Upper lobe of left lung (tissue), 6 donors: Measurements from ENCODE around the gene DNAH9. TPM values are rescaled to one million over a fixed set of nuclear protein-coding genes. Genes with fewer than 3 reads are reported as not detected.

Experiments
- ATAC-seq, 2 donors: fragments of 200-7000 bp; cut with Tn5 transposase; one replicate each; pipeline ENCODE4 v1.9.1; 2022; ENCODE audit warnings: mild to moderate bottlenecking in 2 of 2, moderate library complexity in 2 of 2; ENCODE audit not compliant: low FRiP score in 2 of 2
- DNase-seq, 2 donors: peaks; one replicate each; pipeline ENCODE4 v3.0.0-alpha.2; 2019 to 2020
- H3K27ac ChIP-seq, 4 donors: fragments of 200-600 bp; sonication (generic); one replicate each; pipeline ENCODE4 v1.5.1; 2016 to 2019
- H3K27me3 ChIP-seq, 4 donors: fragments of 200-600 bp; sonication (generic); one replicate each; pipeline ENCODE4 v1.5.1; 2017 to 2019
- H3K36me3 ChIP-seq, 4 donors: fragments of 200-600 bp; sonication (generic); one replicate each; pipeline ENCODE4 v1.5.1; 2016 to 2019
- H3K4me1 ChIP-seq, 4 donors: fragments of 200-600 bp; sonication (generic); one replicate each; pipeline ENCODE4 v1.5.1; 2018 to 2019
- H3K4me3 ChIP-seq, 4 donors: fragments of 200-600 bp; sonication (generic); one replicate each; pipeline ENCODE4 v1.5.1; 2017 to 2019; ENCODE audit warnings: mild to moderate bottlenecking in 2 of 4, moderate library complexity in 1 of 4
- H3K9me3 ChIP-seq, 4 donors: fragments of 200-600 bp; sonication (generic); one replicate each; pipeline ENCODE4 v1.5.1; 2018 to 2019
- EP300 ChIP-seq, 4 donors: sonication (generic); formaldehyde crosslinking; IDR thresholded peaks; one replicate each; pipeline ENCODE4 v1.5.1; 2017; ENCODE audit warnings: antibody characterized with exemption in 4 of 4, control low read depth in 2 of 4
- POLR2A ChIP-seq, 4 donors: fragments of 450-650 bp; IDR thresholded peaks; one replicate each; pipeline ENCODE4 v1.5.1; 2016 to 2017; ENCODE audit warnings: antibody characterized with exemption in 4 of 4, mild to moderate bottlenecking in 2 of 4
- POLR2AphosphoS5 ChIP-seq, 2 donors: sonication (generic); formaldehyde crosslinking; IDR thresholded peaks; one replicate each; pipeline ENCODE4 v1.5.1; 2017; ENCODE audit warnings: antibody characterized with exemption in 2 of 2
- WGBS, 2 donors: methylation state at CpG; one replicate each; pipeline ENCODE4 v1.1.5; 2017 to 2018; 5-methylcytosine and 5-hydroxymethylcytosine counted together
- total RNA-seq, 6 donors: library from RNA; depleted of rRNA in 4 of 6; stranded (reverse); fragments of >200 nt in 4 of 6; gene quantifications; one replicate each; pipeline versions ENCODE4 v1.1.0 to v1.2.1, GENCODE V29; 2016 to 2021
- TF ChIP-seq, protein P1 (sequence below), 6 experiments: fragments of 450-650 bp in 4 of 6; fragments of 200-600 bp in 2 of 6; sonication (generic) in 2 of 6; IDR thresholded peaks; one replicate each; pipeline ENCODE4 v1.5.1; 2016 to 2019; ENCODE audit warnings: antibody characterized with exemption in 6 of 6
- donor health status: DM: no; HTN: no; CAD: no; lungs with moderate emphysema.
- donor health status: DM: no; HTN: yes; CAD: no; lungs with severe emphysema.

The DNAH9 gene
- total RNA-seq, 6 donors from 2014 or later: 0.92 to 42.6 (median 14.8) TPM

DNA sequence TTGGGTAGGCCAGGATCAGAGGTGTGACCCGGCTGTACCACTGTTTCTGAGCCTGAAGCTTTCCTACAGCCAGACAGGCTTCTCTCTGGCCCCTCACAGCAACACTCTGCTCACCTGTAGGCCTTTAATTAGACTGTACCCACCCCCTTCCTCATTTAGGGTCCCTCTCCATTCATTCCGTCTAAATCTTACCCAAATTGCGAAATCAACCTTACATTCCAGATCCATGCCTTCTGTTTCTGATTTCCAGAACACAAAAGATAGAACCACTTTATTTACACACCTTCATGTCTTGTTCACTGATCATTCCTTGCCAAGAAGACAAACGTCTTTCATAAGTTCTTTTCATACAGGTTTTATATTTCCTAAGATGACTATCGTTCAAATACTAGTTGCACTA lies 238.2 kb downstream of the DNAH9 start:
- Histone ChIP-seq H3K36me3 (no peaks in the 10 kb centered on the region), H3K4me1 (no peaks in the 10 kb centered on the region), H3K9me3 (no peaks in the 10 kb centered on the region), H3K27me3 (no peaks in the 10 kb centered on the region), H3K27ac (no peak overlapping the region), H3K4me3 (no peak overlapping the region)
- 74 to 77% methylated on average over 5 of the region's 5 CpGs for WGBS, 2 donors
- no peak for ATAC-seq
- TF ChIP-seq POLR2AphosphoS5 (IDR thresholded peaks at IDR 0.05) (no peak), POLR2A (IDR thresholded peaks at IDR 0.05) (no peak), EP300 (IDR thresholded peaks at IDR 0.05) (no peak)
- TF ChIP-seq, protein P1, sequence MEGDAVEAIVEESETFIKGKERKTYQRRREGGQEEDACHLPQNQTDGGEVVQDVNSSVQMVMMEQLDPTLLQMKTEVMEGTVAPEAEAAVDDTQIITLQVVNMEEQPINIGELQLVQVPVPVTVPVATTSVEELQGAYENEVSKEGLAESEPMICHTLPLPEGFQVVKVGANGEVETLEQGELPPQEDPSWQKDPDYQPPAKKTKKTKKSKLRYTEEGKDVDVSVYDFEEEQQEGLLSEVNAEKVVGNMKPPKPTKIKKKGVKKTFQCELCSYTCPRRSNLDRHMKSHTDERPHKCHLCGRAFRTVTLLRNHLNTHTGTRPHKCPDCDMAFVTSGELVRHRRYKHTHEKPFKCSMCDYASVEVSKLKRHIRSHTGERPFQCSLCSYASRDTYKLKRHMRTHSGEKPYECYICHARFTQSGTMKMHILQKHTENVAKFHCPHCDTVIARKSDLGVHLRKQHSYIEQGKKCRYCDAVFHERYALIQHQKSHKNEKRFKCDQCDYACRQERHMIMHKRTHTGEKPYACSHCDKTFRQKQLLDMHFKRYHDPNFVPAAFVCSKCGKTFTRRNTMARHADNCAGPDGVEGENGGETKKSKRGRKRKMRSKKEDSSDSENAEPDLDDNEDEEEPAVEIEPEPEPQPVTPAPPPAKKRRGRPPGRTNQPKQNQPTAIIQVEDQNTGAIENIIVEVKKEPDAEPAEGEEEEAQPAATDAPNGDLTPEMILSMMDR (IDR thresholded peaks at IDR 0.05): no peak
- no peak for DNase-seq

DNA sequence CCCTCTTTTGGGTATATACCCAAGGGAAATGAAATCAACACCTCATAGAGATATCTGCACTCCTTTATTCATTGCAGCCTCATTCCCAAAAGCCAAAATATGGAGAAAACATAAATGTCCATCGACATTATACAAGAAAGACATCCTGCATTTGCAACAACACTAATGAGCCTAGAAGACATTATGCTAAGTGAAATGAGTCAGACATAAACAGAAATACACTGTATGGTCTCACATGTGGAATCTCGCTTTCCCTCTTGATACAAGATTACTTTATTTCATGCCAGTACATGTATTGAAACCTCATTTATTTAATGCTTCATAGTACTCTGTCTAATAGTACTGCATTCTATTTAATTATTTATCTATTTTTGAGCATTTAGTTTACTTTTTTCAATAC lies 241.8 kb downstream of the DNAH9 start:
- Histone ChIP-seq H3K27me3 (no peaks in the 10 kb centered on the region), H3K4me1 (no peaks in the 10 kb centered on the region), H3K9me3 (no peaks in the 10 kb centered on the region), H3K36me3 (no peaks in the 10 kb centered on the region), H3K27ac (no peak overlapping the region), H3K4me3 (no peak overlapping the region)
- TF ChIP-seq EP300 (IDR thresholded peaks at IDR 0.05): no peak
- no peak for TF ChIP-seq POLR2AphosphoS5 (IDR thresholded peaks at IDR 0.05)
- TF ChIP-seq, protein P1 (IDR thresholded peaks at IDR 0.05): no peak
- TF ChIP-seq POLR2A (IDR thresholded peaks at IDR 0.05): no peak
- WGBS, 2 donors: 82 to 89% methylated on average over 2 of the region's 2 CpGs
- DNase-seq (no peak), ATAC-seq (no peak)

DNA sequence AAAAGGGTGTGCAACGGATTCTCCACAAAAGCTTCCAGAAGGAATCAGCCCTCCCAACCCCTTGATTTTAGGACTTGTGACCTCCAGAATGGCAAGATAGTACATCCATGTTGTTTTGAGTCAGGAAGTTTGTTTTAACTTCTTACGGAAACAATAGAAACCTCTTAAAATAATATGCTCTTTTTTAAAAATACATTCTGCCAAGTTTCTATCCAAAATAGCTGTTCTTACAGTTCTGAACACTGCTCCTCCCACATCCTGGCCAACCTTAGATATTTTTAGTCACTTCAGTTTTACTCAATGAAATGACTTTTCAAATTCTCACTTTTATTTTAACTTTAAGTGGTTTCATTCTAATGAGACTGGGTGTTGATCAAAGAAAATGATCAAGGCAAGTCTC lies 242.6 kb downstream of the DNAH9 start:
- ATAC-seq (no peak), DNase-seq (no peak)
- Histone ChIP-seq H3K4me3 (no peak overlapping the region), H3K36me3 (no peaks in the 10 kb centered on the region), H3K9me3 (no peaks in the 10 kb centered on the region), H3K27ac (no peak overlapping the region), H3K27me3 (no peaks in the 10 kb centered on the region), H3K4me1 (no peaks in the 10 kb centered on the region)
- WGBS, 2 donors: 49 to 51% methylated on average over 2 of the region's 2 CpGs
- no peak for TF ChIP-seq POLR2AphosphoS5 (IDR thresholded peaks at IDR 0.05)
- TF ChIP-seq EP300 (IDR thresholded peaks at IDR 0.05): no peak

DNA sequence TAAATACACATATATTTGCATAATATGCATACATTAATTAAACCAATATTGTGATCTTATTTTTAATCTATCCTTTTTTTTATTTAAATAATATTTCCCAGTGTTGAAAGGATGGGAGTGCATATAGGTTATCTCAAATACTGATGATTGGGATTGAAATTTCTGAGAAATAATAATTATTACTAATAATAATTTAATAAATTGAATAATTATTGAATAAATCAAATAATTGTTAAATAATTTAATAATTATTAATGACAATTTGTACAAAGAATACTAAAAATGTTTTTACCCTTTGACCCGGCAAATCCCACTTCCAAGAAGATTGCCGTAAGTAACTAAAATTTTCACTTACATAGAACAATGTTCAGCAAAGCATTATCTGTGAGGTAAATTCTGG lies 250.1 kb downstream of the DNAH9 start:
- no peaks in the 10 kb centered on the region for H3K9me3 ChIP-seq
- no peak overlapping the region for H3K27ac ChIP-seq
- no peak for ATAC-seq
- no peak overlapping the region for H3K4me3 ChIP-seq
- no peaks in the 10 kb centered on the region for H3K4me1 ChIP-seq
- WGBS, 2 donors: 47 to 81% methylated on average over 2 of the region's 2 CpGs
- no peaks in the 10 kb centered on the region for H3K36me3 ChIP-seq
- DNase-seq: no peak
- H3K27me3 ChIP-seq: no peaks in the 10 kb centered on the region
- TF ChIP-seq EP300 (IDR thresholded peaks at IDR 0.05): no peak
- TF ChIP-seq, protein P1 (IDR thresholded peaks at IDR 0.05): no peak
- TF ChIP-seq POLR2AphosphoS5 (IDR thresholded peaks at IDR 0.05): no peak
- TF ChIP-seq POLR2A (IDR thresholded peaks at IDR 0.05): no peak

DNA sequence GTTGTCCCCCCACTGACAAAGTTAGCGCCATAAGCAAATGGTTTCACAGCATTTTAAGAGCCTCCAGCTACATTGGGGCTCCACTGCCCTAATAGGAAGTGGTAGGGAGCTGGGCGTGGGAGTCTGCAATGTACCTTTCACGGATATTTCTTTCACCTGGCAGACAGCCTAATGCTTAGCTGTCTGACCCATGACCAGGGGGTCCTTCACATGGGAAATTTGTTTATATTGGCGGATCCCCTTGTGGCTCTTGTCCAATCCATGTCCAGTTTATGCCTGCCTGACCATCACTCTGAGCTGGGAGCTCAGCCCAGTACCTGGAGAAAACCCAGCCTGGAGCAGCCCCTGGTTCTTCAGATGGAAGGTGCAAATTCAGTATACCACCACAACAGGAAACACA lies 254.0 kb downstream of the DNAH9 start:
- 62 to 71% methylated on average over 4 of the region's 4 CpGs for WGBS, 2 donors
- no peaks in the 10 kb centered on the region for H3K4me1 ChIP-seq
- no peak for ATAC-seq

More for the DNA sequence above, 254.0 kb downstream of the DNAH9 start:
- TF ChIP-seq, protein P1 (IDR thresholded peaks at IDR 0.05): no peak
- H3K4me3 ChIP-seq: no peak overlapping the region
- no peak for DNase-seq
- no peak overlapping the region for H3K27ac ChIP-seq
- H3K36me3 ChIP-seq: no peaks in the 10 kb centered on the region
- H3K27me3 ChIP-seq: no peaks in the 10 kb centered on the region
- H3K9me3 ChIP-seq: no peaks in the 10 kb centered on the region
